PFSK-1 (cell line): ENCODE measurements around the gene C1QC.

Experiments used
- POLR2AphosphoS5 ChIP-seq: IDR thresholded peaks from 2 replicates; pipeline ENCODE4 v1.6.1; 2012; ENCODE audit warnings: low read depth, mild to moderate bottlenecking, control low read depth, low read length, moderate library complexity
- REST ChIP-seq, 2 experiments: IDR thresholded peaks; 2 replicates each; pipeline versions ENCODE4 v1.6.1 to v1.8.0; 2011 to 2012; ENCODE audit warnings: low read depth in 2 of 2, low read length in 2 of 2, control low read depth in 1 of 2, inconsistent platforms in 1 of 2, mild to moderate bottlenecking in 1 of 2, moderate library complexity in 1 of 2; ENCODE audit not compliant: insufficient read depth in 1 of 2

- TF ChIP-seq REST (IDR thresholded peaks at IDR 0.05; ENCODE audit: insufficient read depth in 1 of 2, low read depth in 2 of 2, low read length in 2 of 2) (no peak), POLR2AphosphoS5 (no peak)
Observed at GRCh38 chr1:22619252-22619651, 24.2 kb upstream of the C1QC start.
